Measurements from ENCODE around the gene CADPS. TPM values are rescaled to one million over a fixed set of nuclear protein-coding genes. Genes with fewer than 3 reads are reported as not detected.

Gene CADPS
- total RNA-seq, 2 donors from 2014 or later = 11.7 to 20.8 TPM

GRCh38 chr3:62604298-62604697, 270.9 kb downstream of the CADPS start:
- H3K9me3 Mint-ChIP-seq = peaks cover 7% of the 10 kb centered on the region
- no peak for TF ChIP-seq CTCF (conservative IDR thresholded peaks at IDR 0.05)
- Histone ChIP-seq H3K4me1 (ENCODE audit: control insufficient read depth, insufficient read depth, low read length) (no peaks in the 10 kb centered on the region), H3K9ac (ENCODE audit: extremely low read depth, low read length, poor library complexity, severe bottlenecking) (no peak overlapping the region), H3K4me3 (ENCODE audit: low read length) (no peak overlapping the region), H3K9me3 (ENCODE audit: control insufficient read depth, low read length) (peaks cover 11% of the 10 kb centered on the region), H3K36me3 (ENCODE audit: control insufficient read depth, insufficient read depth, low read length) (no peaks in the 10 kb centered on the region), H3K27me3 (ENCODE audit: control insufficient read depth, insufficient read depth, low read length, poor library complexity, severe bottlenecking) (no peaks in the 10 kb centered on the region), H3K27ac (ENCODE audit: low read depth, low read length) (no peak overlapping the region)
- no peaks in the 10 kb centered on the region for H3K36me3 Mint-ChIP-seq (ENCODE audit: low read depth)
- H3K4me1 Mint-ChIP-seq = peaks cover 14% of the 10 kb centered on the region
- H3K27ac Mint-ChIP-seq = no peak overlapping the region
- no peak overlapping the region for H3K4me3 Mint-ChIP-seq
- H3K27me3 Mint-ChIP-seq (ENCODE audit: insufficient read depth) = no peaks in the 10 kb centered on the region
- DNase-seq = no peak
- 87 to 100% methylated on average over 2 of the region's 2 CpGs for WGBS, 2 experiments (ENCODE audit: insufficient coverage in 1 of 2, insufficient read length in 1 of 2)

GRCh38 chr3:62602987-62603386, 272.2 kb downstream of the CADPS start:
- no peaks in the 10 kb centered on the region for H3K36me3 Mint-ChIP-seq (ENCODE audit: low read depth)
- Histone ChIP-seq H3K9me3 (ENCODE audit: control insufficient read depth, low read length) (peaks cover 11% of the 10 kb centered on the region), H3K27me3 (ENCODE audit: control insufficient read depth, insufficient read depth, low read length, poor library complexity, severe bottlenecking) (no peaks in the 10 kb centered on the region), H3K27ac (ENCODE audit: low read depth, low read length) (no peak overlapping the region), H3K36me3 (ENCODE audit: control insufficient read depth, insufficient read depth, low read length) (no peaks in the 10 kb centered on the region), H3K4me1 (ENCODE audit: control insufficient read depth, insufficient read depth, low read length) (no peaks in the 10 kb centered on the region), H3K4me3 (ENCODE audit: low read length) (no peak overlapping the region), H3K9ac (ENCODE audit: extremely low read depth, low read length, poor library complexity, severe bottlenecking) (no peak overlapping the region)
- no peak for DNase-seq
- H3K4me3 Mint-ChIP-seq = no peak overlapping the region
- no peak for TF ChIP-seq CTCF (conservative IDR thresholded peaks at IDR 0.05)
- H3K4me1 Mint-ChIP-seq = peaks cover 14% of the 10 kb centered on the region
- 92 to 94% methylated on average over 3 of the region's 3 CpGs for WGBS, 2 experiments (ENCODE audit: insufficient coverage in 1 of 2, insufficient read length in 1 of 2)
- no peak overlapping the region for H3K27ac Mint-ChIP-seq
- H3K9me3 Mint-ChIP-seq = peaks cover 7% of the 10 kb centered on the region
- H3K27me3 Mint-ChIP-seq (ENCODE audit: insufficient read depth) = no peaks in the 10 kb centered on the region

GRCh38 chr3:62602129-62602770, 273.0 kb downstream of the CADPS start:
- H3K9me3 ChIP-seq (ENCODE audit: control insufficient read depth, low read length) = peaks cover 9% of the 10 kb centered on the region
- no peaks in the 10 kb centered on the region for H3K36me3 ChIP-seq (ENCODE audit: control insufficient read depth, insufficient read depth, low read length)
- H3K9ac ChIP-seq (ENCODE audit: extremely low read depth, low read length, poor library complexity, severe bottlenecking) = no peak overlapping the region
- Mint-ChIP-seq H3K9me3 (peaks cover 6% of the 10 kb centered on the region), H3K27ac (no peak overlapping the region), H3K4me3 (no peak overlapping the region), H3K36me3 (ENCODE audit: low read depth) (no peaks in the 10 kb centered on the region), H3K27me3 (ENCODE audit: insufficient read depth) (no peaks in the 10 kb centered on the region), H3K4me1 (peaks cover 14% of the 10 kb centered on the region)
- WGBS, 2 experiments (ENCODE audit: insufficient coverage in 1 of 2, insufficient read length in 1 of 2) = 86 to 87% methylated on average over 8 to 10 of the region's 10 CpGs
- H3K4me1 ChIP-seq (ENCODE audit: control insufficient read depth, insufficient read depth, low read length) = no peaks in the 10 kb centered on the region
- no peak for DNase-seq
- no peak for TF ChIP-seq CTCF (conservative IDR thresholded peaks at IDR 0.05)
- no peaks in the 10 kb centered on the region for H3K27me3 ChIP-seq (ENCODE audit: control insufficient read depth, insufficient read depth, low read length, poor library complexity, severe bottlenecking)
- H3K27ac ChIP-seq (ENCODE audit: low read depth, low read length) = peak overlapping the region; percentile 16
- no peak overlapping the region for H3K4me3 ChIP-seq (ENCODE audit: low read length)

Measured in endodermal cell (in vitro differentiated cells).